Measurements from ENCODE around the gene PRKCB. TPM values are rescaled to one million over a fixed set of nuclear protein-coding genes. Genes with fewer than 3 reads are reported as not detected.
"Not testable (repeated sequence)": the region's sequence is repeated elsewhere in the genome, so short reads cannot be mapped to it uniquely, and the experiment has no call there.

PRKCB gene
- total and polyA plus RNA-seq, 9 donors = 1.2 to 4.5 (median 1.6) TPM

- not testable (repeated sequence) for H3K9me3 ChIP-seq (replicated peaks; ENCODE audit: control insufficient read depth, low read depth, low read length); H3K4me1 ChIP-seq (ENCODE audit: control insufficient read depth, insufficient read depth, low read length); H3K27me3 ChIP-seq (ENCODE audit: control insufficient read depth, insufficient read depth, low read length); H3K4me3 ChIP-seq (ENCODE audit: low read length); H3K36me3 ChIP-seq (ENCODE audit: control insufficient read depth, insufficient read depth, low read length); H3K27ac ChIP-seq (ENCODE audit: low read length); DNase-seq
- 72% methylated on average over 2 of the region's 2 CpGs for WGBS (ENCODE audit: insufficient coverage)
These were observed 97.9 kb downstream of the PRKCB start for GRCh38 chr16:23933650-23934049.

- H3K36me3 ChIP-seq (ENCODE audit: control insufficient read depth, insufficient read depth, low read length) = no peaks in the 10 kb centered on the region
- no peak for DNase-seq
- H3K4me3 ChIP-seq (ENCODE audit: low read length) = no peak overlapping the region
- no peak overlapping the region for H3K27ac ChIP-seq (ENCODE audit: low read length)
- H3K9me3 ChIP-seq (replicated peaks; ENCODE audit: control insufficient read depth, low read depth, low read length) = no peaks in the 10 kb centered on the region
- no peaks in the 10 kb centered on the region for H3K4me1 ChIP-seq (ENCODE audit: control insufficient read depth, insufficient read depth, low read length)
- no peaks in the 10 kb centered on the region for H3K27me3 ChIP-seq (ENCODE audit: control insufficient read depth, insufficient read depth, low read length)
- WGBS (ENCODE audit: insufficient coverage) = 82% methylated on average over 6 of the region's 8 CpGs
These were observed 98.9 kb downstream of the PRKCB start for GRCh38 chr16:23934610-23935236.

- H3K36me3 ChIP-seq (ENCODE audit: control insufficient read depth, insufficient read depth, low read length) = no peaks in the 10 kb centered on the region
- no peak for DNase-seq
- H3K9me3 ChIP-seq (replicated peaks; ENCODE audit: control insufficient read depth, low read depth, low read length) = no peaks in the 10 kb centered on the region
- H3K27me3 ChIP-seq (ENCODE audit: control insufficient read depth, insufficient read depth, low read length) = no peaks in the 10 kb centered on the region
- no peak overlapping the region for H3K4me3 ChIP-seq (ENCODE audit: low read length)
- H3K27ac ChIP-seq (ENCODE audit: low read length) = no peak overlapping the region
- peaks cover 2% of the 10 kb centered on the region for H3K4me1 ChIP-seq (ENCODE audit: control insufficient read depth, insufficient read depth, low read length)
These were observed 104.3 kb downstream of the PRKCB start for GRCh38 chr16:23940111-23940510.

GRCh38 chr16:23941025-23941424 is 105.2 kb downstream of the PRKCB start:
- H3K36me3 ChIP-seq (ENCODE audit: control insufficient read depth, insufficient read depth, low read length) = no peaks in the 10 kb centered on the region
- no peaks in the 10 kb centered on the region for H3K27me3 ChIP-seq (ENCODE audit: control insufficient read depth, insufficient read depth, low read length)
- no peak overlapping the region for H3K27ac ChIP-seq (ENCODE audit: low read length)
- peaks cover 2% of the 10 kb centered on the region for H3K4me1 ChIP-seq (ENCODE audit: control insufficient read depth, insufficient read depth, low read length)
- no peak overlapping the region for H3K4me3 ChIP-seq (ENCODE audit: low read length)
- no peak for DNase-seq
- no CpG with 5 or more reads among the region's 1 CpG for WGBS (ENCODE audit: insufficient coverage)
- H3K9me3 ChIP-seq (replicated peaks; ENCODE audit: control insufficient read depth, low read depth, low read length) = no peaks in the 10 kb centered on the region

- Histone ChIP-seq H3K27me3 (ENCODE audit: control insufficient read depth, insufficient read depth, low read length) (no peaks in the 10 kb centered on the region), H3K36me3 (ENCODE audit: control insufficient read depth, insufficient read depth, low read length) (no peaks in the 10 kb centered on the region), H3K4me1 (ENCODE audit: control insufficient read depth, insufficient read depth, low read length) (peaks cover 2% of the 10 kb centered on the region), H3K9me3 (replicated peaks; ENCODE audit: control insufficient read depth, low read depth, low read length) (no peaks in the 10 kb centered on the region), H3K27ac (ENCODE audit: low read length) (no peak overlapping the region), H3K4me3 (ENCODE audit: low read length) (no peak overlapping the region)
- DNase-seq = peak; percentile 28
- 89% methylated on average over 3 of the region's 5 CpGs for WGBS (ENCODE audit: insufficient coverage)
These were observed 106.3 kb downstream of the PRKCB start for GRCh38 chr16:23941963-23942564.

GRCh38 chr16:23943604-23944003 is 107.8 kb downstream of the PRKCB start:
- no peaks in the 10 kb centered on the region for H3K27me3 ChIP-seq (ENCODE audit: control insufficient read depth, insufficient read depth, low read length)
- no peak for DNase-seq
- no CpG with 5 or more reads among the region's 6 CpGs for WGBS (ENCODE audit: insufficient coverage)

GRCh38 chr16:23944381-23944780 is 108.6 kb downstream of the PRKCB start:
- DNase-seq = no peak
- H3K4me1 ChIP-seq (ENCODE audit: control insufficient read depth, insufficient read depth, low read length) = peaks cover 2% of the 10 kb centered on the region
- no peak overlapping the region for H3K27ac ChIP-seq (ENCODE audit: low read length)
- no peaks in the 10 kb centered on the region for H3K36me3 ChIP-seq (ENCODE audit: control insufficient read depth, insufficient read depth, low read length)
- H3K4me3 ChIP-seq (ENCODE audit: low read length) = no peak overlapping the region
- H3K9me3 ChIP-seq (replicated peaks; ENCODE audit: control insufficient read depth, low read depth, low read length) = no peaks in the 10 kb centered on the region
- WGBS (ENCODE audit: insufficient coverage) = no CpG with 5 or more reads among the region's 1 CpG
- H3K27me3 ChIP-seq (ENCODE audit: control insufficient read depth, insufficient read depth, low read length) = no peaks in the 10 kb centered on the region

More at GRCh38 chr16:23943604-23944003, 107.8 kb downstream of the PRKCB start:
- Histone ChIP-seq H3K4me1 (ENCODE audit: control insufficient read depth, insufficient read depth, low read length) (peaks cover 2% of the 10 kb centered on the region), H3K27ac (ENCODE audit: low read length) (no peak overlapping the region), H3K36me3 (ENCODE audit: control insufficient read depth, insufficient read depth, low read length) (no peaks in the 10 kb centered on the region), H3K9me3 (replicated peaks; ENCODE audit: control insufficient read depth, low read depth, low read length) (no peaks in the 10 kb centered on the region), H3K4me3 (ENCODE audit: low read length) (no peak overlapping the region)

GRCh38 chr16:23945243-23945642 is 109.5 kb downstream of the PRKCB start:
- Histone ChIP-seq H3K36me3 (ENCODE audit: control insufficient read depth, insufficient read depth, low read length) (no peaks in the 10 kb centered on the region), H3K4me1 (ENCODE audit: control insufficient read depth, insufficient read depth, low read length) (peaks cover 2% of the 10 kb centered on the region), H3K27ac (ENCODE audit: low read length) (no peak overlapping the region), H3K4me3 (ENCODE audit: low read length) (no peak overlapping the region), H3K27me3 (ENCODE audit: control insufficient read depth, insufficient read depth, low read length) (no peaks in the 10 kb centered on the region), H3K9me3 (replicated peaks; ENCODE audit: control insufficient read depth, low read depth, low read length) (no peaks in the 10 kb centered on the region)
- DNase-seq = no peak
- WGBS (ENCODE audit: insufficient coverage) = 53% methylated on average over 2 of the region's 4 CpGs

- 100% methylated on average over 1 of the region's 4 CpGs for WGBS (ENCODE audit: insufficient coverage)
- no peaks in the 10 kb centered on the region for H3K4me1 ChIP-seq (ENCODE audit: control insufficient read depth, insufficient read depth, low read length)
- DNase-seq = no peak
- no peak overlapping the region for H3K4me3 ChIP-seq (ENCODE audit: low read length)
- no peaks in the 10 kb centered on the region for H3K27me3 ChIP-seq (ENCODE audit: control insufficient read depth, insufficient read depth, low read length)
- no peaks in the 10 kb centered on the region for H3K9me3 ChIP-seq (replicated peaks; ENCODE audit: control insufficient read depth, low read depth, low read length)
- no peaks in the 10 kb centered on the region for H3K36me3 ChIP-seq (ENCODE audit: control insufficient read depth, insufficient read depth, low read length)
- no peak overlapping the region for H3K27ac ChIP-seq (ENCODE audit: low read length)
These were observed 112.1 kb downstream of the PRKCB start for GRCh38 chr16:23947838-23948237.

- 79% methylated on average over 11 of the region's 11 CpGs for WGBS (ENCODE audit: insufficient coverage)
- H3K27me3 ChIP-seq (ENCODE audit: control insufficient read depth, insufficient read depth, low read length) = no peaks in the 10 kb centered on the region
- H3K4me3 ChIP-seq (ENCODE audit: low read length) = no peak overlapping the region
- no peaks in the 10 kb centered on the region for H3K36me3 ChIP-seq (ENCODE audit: control insufficient read depth, insufficient read depth, low read length)
- H3K27ac ChIP-seq (ENCODE audit: low read length) = no peak overlapping the region
- no peaks in the 10 kb centered on the region for H3K4me1 ChIP-seq (ENCODE audit: control insufficient read depth, insufficient read depth, low read length)
- H3K9me3 ChIP-seq (replicated peaks; ENCODE audit: control insufficient read depth, low read depth, low read length) = no peaks in the 10 kb centered on the region
- DNase-seq = no peak
These were observed 113.2 kb downstream of the PRKCB start for GRCh38 chr16:23948949-23949411.

Data from muscle of leg (tissue), 11 donors.